ENCODE results near the gene MFRP. TPM values are rescaled to one million over a fixed set of nuclear protein-coding genes. Genes with fewer than 3 reads are reported as not detected.

The MFRP gene
- total and polyA plus RNA-seq, 10 of the 15 experiments (the other 5 are each of a cell fraction or from before 2014, with no cell fraction given) = not detected

DNA sequence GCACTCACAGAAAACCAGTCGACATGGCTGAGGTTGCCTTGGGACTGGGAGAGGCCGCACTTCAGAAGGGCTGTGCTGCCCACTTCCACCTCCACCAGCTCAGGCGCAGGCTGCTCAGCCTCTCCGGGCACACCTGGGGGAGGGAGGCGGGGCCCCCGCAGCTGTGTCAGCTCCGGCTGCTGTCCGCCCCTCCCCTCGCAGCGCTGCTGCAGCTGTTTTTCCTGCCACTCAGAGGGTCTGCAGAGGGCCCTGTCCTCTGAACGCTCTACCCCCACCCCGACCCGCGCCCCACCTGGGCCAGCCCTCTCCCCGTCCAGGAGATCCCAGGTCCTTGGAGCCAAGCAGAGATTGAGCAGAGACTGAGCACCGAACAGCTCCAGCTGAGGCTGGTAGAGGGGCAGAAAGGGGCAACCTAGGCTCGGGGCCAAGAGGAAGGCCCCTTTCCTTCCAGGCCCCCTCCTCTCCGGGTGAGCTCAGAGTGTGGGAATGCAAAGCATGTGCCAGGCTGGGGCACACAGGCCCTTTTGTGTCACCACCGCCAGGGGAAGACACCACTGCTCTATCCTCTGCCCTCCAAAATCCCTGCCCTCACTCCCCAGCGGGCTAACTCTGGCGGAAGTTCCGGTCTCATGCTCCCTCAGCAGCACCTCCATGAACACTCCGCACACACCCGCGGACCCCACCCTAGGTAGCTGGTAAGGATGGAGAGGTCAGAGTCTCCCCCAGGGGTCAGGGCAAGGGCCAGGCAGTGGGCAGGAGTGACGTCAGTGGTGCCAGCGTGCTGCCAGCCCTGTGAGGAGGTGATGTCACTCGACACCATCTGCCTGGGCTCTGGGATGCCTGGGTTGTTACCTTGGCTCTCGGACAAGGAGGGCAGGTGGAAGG, 31.1 kb downstream of the MFRP start (continued):
- no peak for TF ChIP-seq PBX3 (IDR thresholded peaks at IDR 0.05; ENCODE audit: insufficient replicate concordance, low read depth, low read length)
- no peak for TF ChIP-seq SPI1 (IDR thresholded peaks at IDR 0.05; ENCODE audit: borderline replicate concordance, insufficient read depth, low read depth, low read length)
- no peak for TF ChIP-seq LARP7 (IDR thresholded peaks at IDR 0.05)
- TF ChIP-seq NFIC (IDR thresholded peaks at IDR 0.05; ENCODE audit: low read depth, low read length) = no peak
- no peak for TF ChIP-seq MYB (IDR thresholded peaks at IDR 0.05; ENCODE audit: borderline replicate concordance, low read depth, low read length)
- no peak for TF ChIP-seq JUNB (IDR thresholded peaks at IDR 0.05)
- no peak for TF ChIP-seq MYC (IDR thresholded peaks at IDR 0.05; ENCODE audit: insufficient read depth, insufficient read length, insufficient replicate concordance, low read length, severe bottlenecking)
- TF ChIP-seq ZBTB40 (IDR thresholded peaks at IDR 0.05; ENCODE audit: borderline replicate concordance) = peak; percentile 46; the same call in 1 of the 2 replicates
- TF ChIP-seq ATF7 (IDR thresholded peaks at IDR 0.05; ENCODE audit: low read depth) = peak; percentile 65
- TF ChIP-seq CBX3 (IDR thresholded peaks at IDR 0.05; ENCODE audit: borderline replicate concordance, low read depth) = no peak
- TF ChIP-seq, protein P1, sequence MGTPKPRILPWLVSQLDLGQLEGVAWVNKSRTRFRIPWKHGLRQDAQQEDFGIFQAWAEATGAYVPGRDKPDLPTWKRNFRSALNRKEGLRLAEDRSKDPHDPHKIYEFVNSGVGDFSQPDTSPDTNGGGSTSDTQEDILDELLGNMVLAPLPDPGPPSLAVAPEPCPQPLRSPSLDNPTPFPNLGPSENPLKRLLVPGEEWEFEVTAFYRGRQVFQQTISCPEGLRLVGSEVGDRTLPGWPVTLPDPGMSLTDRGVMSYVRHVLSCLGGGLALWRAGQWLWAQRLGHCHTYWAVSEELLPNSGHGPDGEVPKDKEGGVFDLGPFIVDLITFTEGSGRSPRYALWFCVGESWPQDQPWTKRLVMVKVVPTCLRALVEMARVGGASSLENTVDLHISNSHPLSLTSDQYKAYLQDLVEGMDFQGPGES (IDR thresholded peaks at IDR 0.05) = no peak
- TF ChIP-seq, protein P2, sequence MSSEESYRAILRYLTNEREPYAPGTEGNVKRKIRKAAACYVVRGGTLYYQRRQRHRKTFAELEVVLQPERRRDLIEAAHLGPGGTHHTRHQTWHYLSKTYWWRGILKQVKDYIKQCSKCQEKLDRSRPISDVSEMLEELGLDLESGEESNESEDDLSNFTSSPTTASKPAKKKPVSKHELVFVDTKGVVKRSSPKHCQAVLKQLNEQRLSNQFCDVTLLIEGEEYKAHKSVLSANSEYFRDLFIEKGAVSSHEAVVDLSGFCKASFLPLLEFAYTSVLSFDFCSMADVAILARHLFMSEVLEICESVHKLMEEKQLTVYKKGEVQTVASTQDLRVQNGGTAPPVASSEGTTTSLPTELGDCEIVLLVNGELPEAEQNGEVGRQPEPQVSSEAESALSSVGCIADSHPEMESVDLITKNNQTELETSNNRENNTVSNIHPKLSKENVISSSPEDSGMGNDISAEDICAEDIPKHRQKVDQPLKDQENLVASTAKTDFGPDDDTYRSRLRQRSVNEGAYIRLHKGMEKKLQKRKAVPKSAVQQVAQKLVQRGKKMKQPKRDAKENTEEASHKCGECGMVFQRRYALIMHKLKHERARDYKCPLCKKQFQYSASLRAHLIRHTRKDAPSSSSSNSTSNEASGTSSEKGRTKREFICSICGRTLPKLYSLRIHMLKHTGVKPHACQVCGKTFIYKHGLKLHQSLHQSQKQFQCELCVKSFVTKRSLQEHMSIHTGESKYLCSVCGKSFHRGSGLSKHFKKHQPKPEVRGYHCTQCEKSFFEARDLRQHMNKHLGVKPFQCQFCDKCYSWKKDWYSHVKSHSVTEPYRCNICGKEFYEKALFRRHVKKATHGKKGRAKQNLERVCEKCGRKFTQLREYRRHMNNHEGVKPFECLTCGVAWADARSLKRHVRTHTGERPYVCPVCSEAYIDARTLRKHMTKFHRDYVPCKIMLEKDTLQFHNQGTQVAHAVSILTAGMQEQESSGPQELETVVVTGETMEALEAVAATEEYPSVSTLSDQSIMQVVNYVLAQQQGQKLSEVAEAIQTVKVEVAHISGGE (CRISPR knock-in tag; IDR thresholded peaks at IDR 0.05) = no peak
- TF ChIP-seq NR2F1 (conservative IDR thresholded peaks at IDR 0.05) = peak; percentile 81
- TF ChIP-seq, protein P3, sequence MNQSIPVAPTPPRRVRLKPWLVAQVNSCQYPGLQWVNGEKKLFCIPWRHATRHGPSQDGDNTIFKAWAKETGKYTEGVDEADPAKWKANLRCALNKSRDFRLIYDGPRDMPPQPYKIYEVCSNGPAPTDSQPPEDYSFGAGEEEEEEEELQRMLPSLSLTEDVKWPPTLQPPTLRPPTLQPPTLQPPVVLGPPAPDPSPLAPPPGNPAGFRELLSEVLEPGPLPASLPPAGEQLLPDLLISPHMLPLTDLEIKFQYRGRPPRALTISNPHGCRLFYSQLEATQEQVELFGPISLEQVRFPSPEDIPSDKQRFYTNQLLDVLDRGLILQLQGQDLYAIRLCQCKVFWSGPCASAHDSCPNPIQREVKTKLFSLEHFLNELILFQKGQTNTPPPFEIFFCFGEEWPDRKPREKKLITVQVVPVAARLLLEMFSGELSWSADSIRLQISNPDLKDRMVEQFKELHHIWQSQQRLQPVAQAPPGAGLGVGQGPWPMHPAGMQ (IDR thresholded peaks at IDR 0.05; ENCODE audit: borderline replicate concordance) = no peak
- TF ChIP-seq USF2 (IDR thresholded peaks at IDR 0.05; ENCODE audit: borderline replicate concordance, low read depth, low read length) = no peak
